Heart right ventricle (tissue), 16 donors: ENCODE results near the gene DAPK1. TPM values are rescaled to one million over a fixed set of nuclear protein-coding genes. Genes with fewer than 3 reads are reported as not detected.

Experiments
- ATAC-seq, 8 donors: fragments of 200-7000 bp; cut with Tn5 transposase; one replicate each; pipeline ENCODE4 v1.9.1; 2020; ENCODE audit warnings: mild to moderate bottlenecking in 8 of 8, moderate library complexity in 8 of 8, moderate number of reproducible peaks in 1 of 8
- DNase-seq, 2 donors: peaks; one replicate each; pipeline ENCODE4 v3.0.0-alpha.2; 2020
- H3K27ac ChIP-seq, 10 donors: fragments of 200-600 bp; sonication (generic) in 2 of 10; one replicate each; pipeline versions ENCODE4 v1.5.0 to v1.8.0; 2020 to 2022; ENCODE audit warnings: mild to moderate bottlenecking in 3 of 10
- H3K27me3 ChIP-seq, 7 donors: fragments of 200-600 bp; one replicate each; pipeline ENCODE4 v1.8.0; 2021 to 2022; ENCODE audit warnings: mild to moderate bottlenecking in 2 of 7
- H3K36me3 ChIP-seq, 9 donors: fragments of 200-600 bp; sonication (generic) in 1 of 9; one replicate each; pipeline versions ENCODE4 v1.5.0 to v1.8.0; 2020 to 2022; ENCODE audit warnings: mild to moderate bottlenecking in 2 of 9
- H3K4me1 ChIP-seq, 9 donors: fragments of 200-600 bp; sonication (generic) in 1 of 9; one replicate each; pipeline versions ENCODE4 v1.5.0 to v1.8.0; 2020 to 2022; ENCODE audit warnings: mild to moderate bottlenecking in 4 of 9
- H3K4me3 ChIP-seq, 10 donors: fragments of 200-600 bp; sonication (generic) in 2 of 10; one replicate each; pipeline versions ENCODE4 v1.5.0 to v1.8.0; 2020 to 2022; ENCODE audit warnings: mild to moderate bottlenecking in 7 of 10, moderate library complexity in 2 of 10
- H3K9me3 ChIP-seq, 11 donors: fragments of 200-600 bp in 10 of 11; sonication (generic) in 2 of 11; one replicate each; pipeline versions ENCODE4 v1.5.0 to v1.8.0; 2013 to 2022; ENCODE audit warnings: mild to moderate bottlenecking in 2 of 11, control low read depth in 1 of 11, moderate library complexity in 1 of 11
- WGBS, 2 donors: extraction: QIAGEN DNeasy Blood & Tissue Kit; methylation state at CpG; one replicate each; pipeline ENCODE4 v1.1.7; 2013; ENCODE audit warnings: inconsistent platforms in 1 of 2; 5-methylcytosine and 5-hydroxymethylcytosine counted together
- intact Hi-C, 10 donors: fragments of 100-400 bp; cut with DNase I; formaldehyde crosslinking; loops; one replicate each; pipeline versions ENCODE4 v1.11.1 to v1.14.2; 2022
- polyA plus RNA-seq, 2 donors: library from polyadenylated mRNA; stranded (reverse); fragments of 200-250 nt; gene quantifications; one replicate each; pipeline ENCODE4 v1.2.3, GENCODE V29; 2013
- total RNA-seq, 10 donors: library from RNA; stranded (reverse); fragmentation: NEBNext Ultra II Directional in 3 of 10; extraction: Animal tissue kit (Norgen Biotek cat#: 25700) in 3 of 10; gene quantifications; one replicate each; pipeline versions ENCODE4 v1.2.1 to v1.2.4, GENCODE V29; 2021 to 2023
- TF ChIP-seq, protein P1 (sequence below), 9 donors: fragments of 200-600 bp; sonication (generic) in 2 of 9; IDR thresholded peaks; one replicate each; pipeline versions ENCODE4 v1.5.0 to v1.8.0; 2021 to 2022; ENCODE audit warnings: antibody characterized with exemption in 9 of 9, mild to moderate bottlenecking in 5 of 9, moderate library complexity in 1 of 9
- donor health status: Arrhythmogenic right ventricular cardiomyopathy.
- donor health status: ischemic (EF 13 %, LVEDD 7.1; RV severe dilation, severe dysfunction).
- donor health status: healthy with polysubstance abuse.
- donor health status: DM: no; HTN: yes; CAD: no.
- donor health status: DM: no; HTN: no; CAD: no.
- donor health status: ischemic (EF 25% LVEDD 6.9; RV normal size, moderate dysfunction).
- donor health status: ischemic (EF 25% LVEDD 5.7; RV mildly dilated, moderate dysfunction).
- donor health status: healthy.
- donor health status: DM: yes; HTN: yes; CAD: no.
- donor health status: Ischemic cardiomyopathy.
- donor health status: ischemic (EF 35%, LVEDD 5.7; RV mildly dilated, moderate dysfunction).
- donor health status: nonischemic (EF 11% LVEDD 7.7; RV severe dilation, severe dysfunction).
- donor health status: DM: yes; HTN: yes; CAD: no.
- donor health status: PGD.
- donor health status: ischemic (EF 29% LVEDD 5.4; RV normal size, mild dysfunction).
- donor health status: nonischemic (EF 23%, LVEDD 6.1; RV moderate dilation, normal function).

The DAPK1 gene
- total and polyA plus RNA-seq, 12 donors, result 1.1 to 15.5 (median 4.2) TPM

DNA sequence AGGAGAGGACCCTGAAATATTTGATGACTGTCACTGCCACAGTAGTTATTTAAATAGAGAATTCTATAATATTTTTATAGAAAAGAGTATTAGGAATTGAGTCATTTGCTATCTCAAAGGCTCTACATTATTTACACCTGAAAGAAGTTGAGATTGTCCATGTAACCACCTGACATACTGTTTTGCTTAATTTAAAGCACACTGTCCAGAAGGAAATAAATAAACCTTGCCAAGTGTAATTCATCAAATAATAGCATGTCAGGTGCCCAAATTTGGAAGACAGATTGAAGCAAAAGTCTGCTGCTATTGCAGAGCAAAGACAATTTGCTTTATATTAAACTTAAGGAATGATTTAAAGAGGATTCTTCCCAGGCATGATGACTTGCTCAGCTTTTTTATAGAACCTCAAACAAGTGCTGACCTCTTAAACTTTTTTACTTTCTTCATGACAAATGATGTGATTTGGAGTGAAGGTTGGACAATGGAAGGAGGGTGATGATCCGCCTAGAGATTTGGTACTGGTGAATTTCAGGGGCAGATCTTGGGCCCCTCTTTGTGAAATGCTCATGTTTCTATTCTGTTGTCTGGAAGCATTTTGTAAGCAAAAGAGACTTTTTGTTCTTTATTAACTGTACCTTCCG, 65.0 kb downstream of the DAPK1 start:
- no peaks in the 10 kb centered on the region for H3K27me3 ChIP-seq
- H3K27ac ChIP-seq, result no peak overlapping the region
- intact Hi-C loops, result no loop called here
- peaks cover 0 to 40% (median 4%) of the 10 kb centered on the region in 9 donors for H3K4me1 ChIP-seq
- no peak overlapping the region for H3K4me3 ChIP-seq
- ATAC-seq (no peak), DNase-seq (no peak)
- no peaks in the 10 kb centered on the region for H3K36me3 ChIP-seq
- WGBS, 2 donors, result 75 to 98% methylated on average over 2 of the region's 2 CpGs
- TF ChIP-seq, protein P1, sequence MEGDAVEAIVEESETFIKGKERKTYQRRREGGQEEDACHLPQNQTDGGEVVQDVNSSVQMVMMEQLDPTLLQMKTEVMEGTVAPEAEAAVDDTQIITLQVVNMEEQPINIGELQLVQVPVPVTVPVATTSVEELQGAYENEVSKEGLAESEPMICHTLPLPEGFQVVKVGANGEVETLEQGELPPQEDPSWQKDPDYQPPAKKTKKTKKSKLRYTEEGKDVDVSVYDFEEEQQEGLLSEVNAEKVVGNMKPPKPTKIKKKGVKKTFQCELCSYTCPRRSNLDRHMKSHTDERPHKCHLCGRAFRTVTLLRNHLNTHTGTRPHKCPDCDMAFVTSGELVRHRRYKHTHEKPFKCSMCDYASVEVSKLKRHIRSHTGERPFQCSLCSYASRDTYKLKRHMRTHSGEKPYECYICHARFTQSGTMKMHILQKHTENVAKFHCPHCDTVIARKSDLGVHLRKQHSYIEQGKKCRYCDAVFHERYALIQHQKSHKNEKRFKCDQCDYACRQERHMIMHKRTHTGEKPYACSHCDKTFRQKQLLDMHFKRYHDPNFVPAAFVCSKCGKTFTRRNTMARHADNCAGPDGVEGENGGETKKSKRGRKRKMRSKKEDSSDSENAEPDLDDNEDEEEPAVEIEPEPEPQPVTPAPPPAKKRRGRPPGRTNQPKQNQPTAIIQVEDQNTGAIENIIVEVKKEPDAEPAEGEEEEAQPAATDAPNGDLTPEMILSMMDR (IDR thresholded peaks at IDR 0.05), result no peak
- H3K9me3 ChIP-seq, result no peaks in the 10 kb centered on the region

GRCh38 chr9:87564111-87564510, 66.4 kb downstream of the DAPK1 start:
- Histone ChIP-seq H3K9me3 (no peaks in the 10 kb centered on the region), H3K4me1 (peaks cover 0 to 28% (median 3%) of the 10 kb centered on the region in 9 donors), H3K27ac (no peak overlapping the region), H3K36me3 (no peaks in the 10 kb centered on the region), H3K27me3 (no peaks in the 10 kb centered on the region), H3K4me3 (no peak overlapping the region)
- ATAC-seq (no peak), DNase-seq (no peak)
- intact Hi-C loops, result no loop called here
- WGBS, 2 donors, result 80 to 97% methylated on average over 1 of the region's 1 CpG
- TF ChIP-seq, protein P1 (IDR thresholded peaks at IDR 0.05), result no peak

DNA sequence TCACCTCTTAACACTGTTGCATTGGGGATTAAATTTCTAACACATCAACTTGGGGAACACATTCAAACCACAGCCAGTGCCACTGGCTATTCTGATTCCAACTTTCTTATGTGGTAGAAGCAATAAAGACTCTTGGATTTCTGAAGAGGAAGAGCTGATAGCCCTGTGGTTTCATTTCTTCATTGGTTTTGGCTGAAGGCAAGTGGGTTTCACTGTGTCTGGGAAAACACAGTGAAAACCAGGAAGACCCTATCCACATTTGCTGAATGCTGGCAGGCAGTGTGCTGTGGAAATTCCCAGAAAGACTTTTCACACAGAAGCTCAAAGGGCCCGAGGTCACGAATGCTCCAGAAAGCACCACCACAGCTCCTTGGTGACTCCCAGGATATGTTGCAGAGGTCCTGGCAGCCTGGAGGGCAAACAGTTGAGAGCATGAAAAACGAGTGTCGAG, 67.1 kb downstream of the DAPK1 start:
- H3K4me3 ChIP-seq, result no peak overlapping the region
- H3K36me3 ChIP-seq, result no peaks in the 10 kb centered on the region
- no peaks in the 10 kb centered on the region for H3K9me3 ChIP-seq
- intact Hi-C loops, result no loop called here
- no peaks in the 10 kb centered on the region for H3K27me3 ChIP-seq
- DNase-seq, result no peak
- peaks cover 0 to 30% (median 10%) of the 10 kb centered on the region in 9 donors for H3K4me1 ChIP-seq
- WGBS, 2 donors, result 60 to 78% methylated on average over 4 of the region's 4 CpGs
- no peak for ATAC-seq
- H3K27ac ChIP-seq, result peak overlapping the region in 1 of 10 donors; percentile 15
- TF ChIP-seq, protein P1 (IDR thresholded peaks at IDR 0.05), result no peak

DNA sequence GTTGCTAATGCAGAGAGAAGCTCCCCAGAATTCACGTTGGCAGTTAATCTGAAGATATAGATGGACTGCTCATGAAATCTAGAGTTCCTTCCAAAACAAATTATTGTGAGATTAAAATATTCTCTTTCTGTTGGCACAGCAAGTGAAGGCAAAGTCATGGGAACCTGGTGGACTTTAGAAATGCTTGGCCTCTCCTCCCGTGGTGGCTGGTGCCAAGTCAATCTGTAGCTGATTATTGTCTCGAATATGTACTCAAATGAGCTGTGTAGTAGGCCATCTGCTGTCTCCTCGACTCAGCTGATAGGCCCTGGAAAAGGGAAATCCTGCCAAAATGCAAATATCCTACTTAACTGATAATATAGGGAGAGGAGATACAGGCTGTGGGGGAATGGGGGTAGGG, 69.3 kb downstream of the DAPK1 start:
- Histone ChIP-seq H3K27me3 (no peaks in the 10 kb centered on the region), H3K27ac (no peak overlapping the region), H3K9me3 (no peaks in the 10 kb centered on the region), H3K36me3 (no peaks in the 10 kb centered on the region), H3K4me3 (no peak overlapping the region), H3K4me1 (peaks cover 0 to 39% (median 14%) of the 10 kb centered on the region in 9 donors)
- ATAC-seq (no peak), DNase-seq (no peak)
- intact Hi-C loops, result no loop called here
- TF ChIP-seq, protein P1 (IDR thresholded peaks at IDR 0.05), result no peak
- 21 to 28% methylated on average over 4 of the region's 4 CpGs for WGBS, 2 donors
